Measurements from ENCODE around the gene P2RX4. TPM values are rescaled to one million over a fixed set of nuclear protein-coding genes. Genes with fewer than 3 reads are reported as not detected.

Gene P2RX4
- total and polyA plus RNA-seq, 4 donors: 16.5 to 32.1 (median 21.8) TPM

DNA sequence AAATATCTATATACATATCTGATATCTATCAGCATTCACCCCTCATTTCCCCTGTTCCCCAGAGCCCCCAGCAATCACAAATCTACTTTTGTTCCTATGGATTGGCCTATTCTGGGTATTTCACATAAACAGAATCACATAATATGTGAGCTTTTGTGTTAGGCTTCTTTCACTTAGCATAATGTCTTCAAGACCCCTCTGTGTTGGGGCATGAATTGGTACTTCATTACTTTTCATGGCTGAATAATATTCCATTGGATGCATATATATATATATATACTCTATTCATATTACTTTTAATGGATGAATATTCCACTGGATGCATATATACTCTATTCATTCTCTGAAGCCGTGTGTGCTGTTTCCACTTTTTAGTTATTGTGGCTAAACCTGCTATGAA lies 57.9 kb downstream of the P2RX4 start:
- no peaks in the 10 kb centered on the region for H3K9me3 ChIP-seq (ENCODE audit: control insufficient read depth in 4 of 4, low read length in 3 of 4)
- no peaks in the 10 kb centered on the region for H3K4me1 ChIP-seq (ENCODE audit: control insufficient read depth in 4 of 4, insufficient read depth in 4 of 4, low read length in 3 of 4)
- no peak overlapping the region for H3K9ac ChIP-seq (ENCODE audit: low read depth in 1 of 2, low read length in 2 of 2)
- no peak overlapping the region for H3K27ac ChIP-seq (ENCODE audit: low read depth in 1 of 2, low read length in 2 of 2)
- no peak overlapping the region for H3K4me3 ChIP-seq (ENCODE audit: low read depth in 1 of 3, low read length in 3 of 3)
- 100% methylated on average over 1 of the region's 1 CpG for WGBS
- no peak for DNase-seq (ENCODE audit: low spot score)
- H3K36me3 ChIP-seq (ENCODE audit: control insufficient read depth in 4 of 4, insufficient read depth in 3 of 4, low read depth in 1 of 4, low read length in 3 of 4): peaks cover 10 to 58% (median 37%) of the 10 kb centered on the region in 4 donors
- H3K27me3 ChIP-seq (ENCODE audit: control insufficient read depth in 4 of 4, insufficient read depth in 4 of 4, low read length in 3 of 4): no peaks in the 10 kb centered on the region
- TF ChIP-seq, protein P1, sequence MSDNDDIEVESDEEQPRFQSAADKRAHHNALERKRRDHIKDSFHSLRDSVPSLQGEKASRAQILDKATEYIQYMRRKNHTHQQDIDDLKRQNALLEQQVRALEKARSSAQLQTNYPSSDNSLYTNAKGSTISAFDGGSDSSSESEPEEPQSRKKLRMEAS (IDR thresholded peaks at IDR 0.05): no peak
- TF ChIP-seq TAF1 (conservative IDR thresholded peaks at IDR 0.05) (no peak), SP1 (IDR thresholded peaks at IDR 0.05) (no peak), HNF4G (IDR thresholded peaks at IDR 0.05) (no peak), JUND (IDR thresholded peaks at IDR 0.05) (no peak), FOXA2 (IDR thresholded peaks at IDR 0.05) (no peak), YY1 (IDR thresholded peaks at IDR 0.05) (no peak), NR2F2 (IDR thresholded peaks at IDR 0.05) (no peak), FOXA1 (IDR thresholded peaks at IDR 0.05) (no peak), GABPA (IDR thresholded peaks at IDR 0.05 in 1 of 2, conservative IDR thresholded peaks at IDR 0.05 in 1 of 2) (no peak)
- TF ChIP-seq, protein P2, sequence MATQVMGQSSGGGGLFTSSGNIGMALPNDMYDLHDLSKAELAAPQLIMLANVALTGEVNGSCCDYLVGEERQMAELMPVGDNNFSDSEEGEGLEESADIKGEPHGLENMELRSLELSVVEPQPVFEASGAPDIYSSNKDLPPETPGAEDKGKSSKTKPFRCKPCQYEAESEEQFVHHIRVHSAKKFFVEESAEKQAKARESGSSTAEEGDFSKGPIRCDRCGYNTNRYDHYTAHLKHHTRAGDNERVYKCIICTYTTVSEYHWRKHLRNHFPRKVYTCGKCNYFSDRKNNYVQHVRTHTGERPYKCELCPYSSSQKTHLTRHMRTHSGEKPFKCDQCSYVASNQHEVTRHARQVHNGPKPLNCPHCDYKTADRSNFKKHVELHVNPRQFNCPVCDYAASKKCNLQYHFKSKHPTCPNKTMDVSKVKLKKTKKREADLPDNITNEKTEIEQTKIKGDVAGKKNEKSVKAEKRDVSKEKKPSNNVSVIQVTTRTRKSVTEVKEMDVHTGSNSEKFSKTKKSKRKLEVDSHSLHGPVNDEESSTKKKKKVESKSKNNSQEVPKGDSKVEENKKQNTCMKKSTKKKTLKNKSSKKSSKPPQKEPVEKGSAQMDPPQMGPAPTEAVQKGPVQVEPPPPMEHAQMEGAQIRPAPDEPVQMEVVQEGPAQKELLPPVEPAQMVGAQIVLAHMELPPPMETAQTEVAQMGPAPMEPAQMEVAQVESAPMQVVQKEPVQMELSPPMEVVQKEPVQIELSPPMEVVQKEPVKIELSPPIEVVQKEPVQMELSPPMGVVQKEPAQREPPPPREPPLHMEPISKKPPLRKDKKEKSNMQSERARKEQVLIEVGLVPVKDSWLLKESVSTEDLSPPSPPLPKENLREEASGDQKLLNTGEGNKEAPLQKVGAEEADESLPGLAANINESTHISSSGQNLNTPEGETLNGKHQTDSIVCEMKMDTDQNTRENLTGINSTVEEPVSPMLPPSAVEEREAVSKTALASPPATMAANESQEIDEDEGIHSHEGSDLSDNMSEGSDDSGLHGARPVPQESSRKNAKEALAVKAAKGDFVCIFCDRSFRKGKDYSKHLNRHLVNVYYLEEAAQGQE (IDR thresholded peaks at IDR 0.05): no peak
- TF ChIP-seq, protein P3, sequence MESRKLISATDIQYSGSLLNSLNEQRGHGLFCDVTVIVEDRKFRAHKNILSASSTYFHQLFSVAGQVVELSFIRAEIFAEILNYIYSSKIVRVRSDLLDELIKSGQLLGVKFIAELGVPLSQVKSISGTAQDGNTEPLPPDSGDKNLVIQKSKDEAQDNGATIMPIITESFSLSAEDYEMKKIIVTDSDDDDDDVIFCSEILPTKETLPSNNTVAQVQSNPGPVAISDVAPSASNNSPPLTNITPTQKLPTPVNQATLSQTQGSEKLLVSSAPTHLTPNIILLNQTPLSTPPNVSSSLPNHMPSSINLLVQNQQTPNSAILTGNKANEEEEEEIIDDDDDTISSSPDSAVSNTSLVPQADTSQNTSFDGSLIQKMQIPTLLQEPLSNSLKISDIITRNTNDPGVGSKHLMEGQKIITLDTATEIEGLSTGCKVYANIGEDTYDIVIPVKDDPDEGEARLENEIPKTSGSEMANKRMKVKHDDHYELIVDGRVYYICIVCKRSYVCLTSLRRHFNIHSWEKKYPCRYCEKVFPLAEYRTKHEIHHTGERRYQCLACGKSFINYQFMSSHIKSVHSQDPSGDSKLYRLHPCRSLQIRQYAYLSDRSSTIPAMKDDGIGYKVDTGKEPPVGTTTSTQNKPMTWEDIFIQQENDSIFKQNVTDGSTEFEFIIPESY (IDR thresholded peaks at IDR 0.05): no peak
- TF ChIP-seq, protein P4, sequence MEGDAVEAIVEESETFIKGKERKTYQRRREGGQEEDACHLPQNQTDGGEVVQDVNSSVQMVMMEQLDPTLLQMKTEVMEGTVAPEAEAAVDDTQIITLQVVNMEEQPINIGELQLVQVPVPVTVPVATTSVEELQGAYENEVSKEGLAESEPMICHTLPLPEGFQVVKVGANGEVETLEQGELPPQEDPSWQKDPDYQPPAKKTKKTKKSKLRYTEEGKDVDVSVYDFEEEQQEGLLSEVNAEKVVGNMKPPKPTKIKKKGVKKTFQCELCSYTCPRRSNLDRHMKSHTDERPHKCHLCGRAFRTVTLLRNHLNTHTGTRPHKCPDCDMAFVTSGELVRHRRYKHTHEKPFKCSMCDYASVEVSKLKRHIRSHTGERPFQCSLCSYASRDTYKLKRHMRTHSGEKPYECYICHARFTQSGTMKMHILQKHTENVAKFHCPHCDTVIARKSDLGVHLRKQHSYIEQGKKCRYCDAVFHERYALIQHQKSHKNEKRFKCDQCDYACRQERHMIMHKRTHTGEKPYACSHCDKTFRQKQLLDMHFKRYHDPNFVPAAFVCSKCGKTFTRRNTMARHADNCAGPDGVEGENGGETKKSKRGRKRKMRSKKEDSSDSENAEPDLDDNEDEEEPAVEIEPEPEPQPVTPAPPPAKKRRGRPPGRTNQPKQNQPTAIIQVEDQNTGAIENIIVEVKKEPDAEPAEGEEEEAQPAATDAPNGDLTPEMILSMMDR (IDR thresholded peaks at IDR 0.05; ENCODE audit: low read depth, low read length, missing input control): no peak
- TF ChIP-seq, protein P5, sequence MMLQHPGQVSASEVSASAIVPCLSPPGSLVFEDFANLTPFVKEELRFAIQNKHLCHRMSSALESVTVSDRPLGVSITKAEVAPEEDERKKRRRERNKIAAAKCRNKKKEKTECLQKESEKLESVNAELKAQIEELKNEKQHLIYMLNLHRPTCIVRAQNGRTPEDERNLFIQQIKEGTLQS (IDR thresholded peaks at IDR 0.05): no peak

DNA sequence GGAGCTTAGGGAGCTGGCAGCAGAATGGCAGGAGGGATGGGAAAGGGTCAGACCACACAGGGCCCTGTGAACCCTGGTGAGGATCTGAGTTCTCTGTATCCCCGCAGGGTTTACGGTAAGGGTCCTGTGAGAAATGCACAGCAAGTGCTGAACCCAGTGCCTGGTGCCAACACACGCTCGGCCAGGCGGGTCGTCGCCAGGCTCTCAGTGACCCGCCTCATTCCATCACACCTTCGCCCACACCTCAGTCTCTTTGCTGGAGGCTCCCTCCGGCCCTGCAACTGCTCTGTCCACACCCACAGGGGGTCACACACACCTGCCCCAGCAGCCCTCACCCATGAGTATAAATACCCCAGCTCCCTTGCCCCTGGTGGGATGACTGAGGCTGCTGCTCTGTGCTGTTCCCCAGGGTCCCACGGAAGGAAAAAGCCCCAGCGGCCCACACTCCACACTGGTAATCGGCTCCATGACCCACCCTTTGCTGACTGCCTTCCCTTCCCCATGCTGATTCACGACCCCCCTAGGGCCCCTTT lies 63.5 kb downstream of the P2RX4 start:
- DNase-seq (ENCODE audit: low spot score): no peak
- H3K27me3 ChIP-seq (ENCODE audit: control insufficient read depth in 4 of 4, insufficient read depth in 4 of 4, low read length in 3 of 4): no peaks in the 10 kb centered on the region
- no peak overlapping the region for H3K27ac ChIP-seq (ENCODE audit: low read depth in 1 of 2, low read length in 2 of 2)
- no peak overlapping the region for H3K9ac ChIP-seq (ENCODE audit: low read depth in 1 of 2, low read length in 2 of 2)
- H3K36me3 ChIP-seq (ENCODE audit: control insufficient read depth in 4 of 4, insufficient read depth in 3 of 4, low read depth in 1 of 4, low read length in 3 of 4): peaks cover 16 to 35% (median 22%) of the 10 kb centered on the region in 4 donors
- no peaks in the 10 kb centered on the region for H3K9me3 ChIP-seq (ENCODE audit: control insufficient read depth in 4 of 4, low read length in 3 of 4)
- H3K4me1 ChIP-seq (ENCODE audit: control insufficient read depth in 4 of 4, insufficient read depth in 4 of 4, low read length in 3 of 4): no peaks in the 10 kb centered on the region
- no peak overlapping the region for H3K4me3 ChIP-seq (ENCODE audit: low read depth in 1 of 3, low read length in 3 of 3)
- TF ChIP-seq, protein P1 (IDR thresholded peaks at IDR 0.05): no peak
- TF ChIP-seq JUND (IDR thresholded peaks at IDR 0.05): no peak
- 97% methylated on average over 14 of the region's 14 CpGs for WGBS

Data from liver (tissue), 9 donors.